Endothelial cell of umbilical vein (primary cell): ENCODE data around the gene ZNF627. TPM values are rescaled to one million over a fixed set of nuclear protein-coding genes. Genes with fewer than 3 reads are reported as not detected.

Source experiments
- BruUV-seq: library from RNA; stranded (reverse); fragments of 400-500 nt; replicated peaks from 2 replicates; lab custom pipeline; 2021; lab: Mats Ljungman, UMichigan
- CTCF ChIA-PET: fragments of 300-600, 350-600 bp; sonication (Branson Sonifier 250); formaldehyde crosslinking; loops from one replicate; lab custom pipeline; 2021; ENCODE audit warnings: antibody characterized with exemption, inconsistent platforms; lab: Charles Lee
- POLR2A ChIA-PET: fragments of 300-600, 350-600 bp; sonication (Branson Sonifier 250); formaldehyde crosslinking; loops from one replicate; lab custom pipeline; 2021; ENCODE audit warnings: antibody characterized with exemption, inconsistent platforms; lab: Charles Lee
- DNase-seq: peaks from one replicate; pipeline ENCODE4 v3.0.0-alpha.2; 2011; ENCODE audit warnings: low read depth, low spot score
- FAIRE-seq: peaks from 2 replicates; lab custom pipeline; 2011; peaks lifted over from hg19 to GRCh38; lab: Jason Lieb, UNC
- H2AFZ ChIP-seq: 2 replicates; pipeline ENCODE4 v1.6.0; 2012; ENCODE audit warnings: low read depth, low read length, control low read depth, inconsistent platforms
- H3K27ac ChIP-seq: 2 replicates; pipeline ENCODE4 v1.5.1; 2011; ENCODE audit warnings: low read depth, mild to moderate bottlenecking, control low read depth, low read length, moderate library complexity; ENCODE audit not compliant: insufficient read depth
- H3K27me3 ChIP-seq, 2 experiments: 2 replicates each; pipeline versions ENCODE4 v1.6.0 to v1.6.1; 2011; ENCODE audit warnings: low read length in 2 of 2, mixed read lengths in 1 of 2; ENCODE audit not compliant: control insufficient read depth in 2 of 2, insufficient read depth in 2 of 2
- H3K36me3 ChIP-seq, 2 experiments: 2 replicates in 1 of 2; 3 replicates in 1 of 2; pipeline ENCODE4 v1.5.1; 2011; ENCODE audit warnings: low read length in 2 of 2, mild to moderate bottlenecking in 1 of 2, moderate library complexity in 1 of 2; ENCODE audit not compliant: control insufficient read depth in 2 of 2, insufficient read depth in 2 of 2; ENCODE audit errors: extremely low read depth in 1 of 2
- H3K4me1 ChIP-seq: 3 replicates; pipeline ENCODE4 v1.5.1; 2011; ENCODE audit warnings: mild to moderate bottlenecking, low read length; ENCODE audit not compliant: control insufficient read depth, insufficient read depth; ENCODE audit errors: extremely low read depth
- H3K4me2 ChIP-seq: 2 replicates; pipeline ENCODE4 v1.6.1; 2011; ENCODE audit warnings: low read length, control low read depth, mixed read lengths; ENCODE audit not compliant: insufficient read depth
- H3K4me3 ChIP-seq, 3 experiments: fragments of 200-600 bp in 1 of 3; sonication (generic), shearing (Covaris generic) in 1 of 3; replicated peaks in 1 of 3; 2 replicates each; pipeline ENCODE4 v1.5.1; 2011 to 2016; ENCODE audit warnings: control low read depth in 3 of 3, low read length in 3 of 3, mild to moderate bottlenecking in 2 of 3, inconsistent platforms in 1 of 3, low read depth in 1 of 3, moderate library complexity in 1 of 3; ENCODE audit not compliant: insufficient read depth in 1 of 3
- H3K79me2 ChIP-seq: 2 replicates; pipeline ENCODE4 v1.6.0; 2012; ENCODE audit warnings: low read length, inconsistent platforms; ENCODE audit not compliant: control insufficient read depth, insufficient read depth
- H3K9ac ChIP-seq: replicated peaks from 2 replicates; pipeline ENCODE3; 2011; ENCODE audit warnings: low read length, control low read depth; ENCODE audit not compliant: insufficient read depth; ENCODE audit errors: extremely low read depth
- H3K9me1 ChIP-seq: replicated peaks from 3 replicates; pipeline ENCODE4 v1.6.0; 2011; ENCODE audit warnings: mild to moderate bottlenecking, low read length; ENCODE audit not compliant: control insufficient read depth, insufficient read depth; ENCODE audit errors: extremely low read depth
- H3K9me3 ChIP-seq: replicated peaks from 2 replicates; pipeline ENCODE4 v1.5.1; 2012; ENCODE audit warnings: low read length, inconsistent platforms; ENCODE audit not compliant: control insufficient read depth, insufficient read depth
- H4K20me1 ChIP-seq: replicated peaks from 2 replicates; pipeline ENCODE3; 2011; ENCODE audit warnings: mild to moderate bottlenecking, low read length; ENCODE audit not compliant: control insufficient read depth, insufficient read depth; ENCODE audit errors: extremely low read depth
- CTCF ChIP-seq, 2 donors: IDR thresholded peaks; 1 replicate in 1 of 2; 2 replicates in 1 of 2; pipeline ENCODE4 v1.5.1; 2011; ENCODE audit warnings: low read length in 2 of 2, mild to moderate bottlenecking in 2 of 2, moderate library complexity in 2 of 2, control low read depth in 1 of 2, inconsistent platforms in 1 of 2, low read depth in 1 of 2; ENCODE audit not compliant: insufficient read depth in 1 of 2; ENCODE audit errors: extremely low read depth in 1 of 2
- EZH2 ChIP-seq: IDR thresholded peaks from 2 replicates; pipeline ENCODE4 v1.6.1; 2012; ENCODE audit warnings: borderline replicate concordance, low read depth, mild to moderate bottlenecking, moderate library complexity, low read length, inconsistent platforms; ENCODE audit not compliant: severe bottlenecking
- FOS ChIP-seq: IDR thresholded peaks from 2 replicates; pipeline ENCODE4 v1.6.1; 2011; ENCODE audit warnings: mild to moderate bottlenecking, low read length, moderate library complexity, borderline replicate concordance; ENCODE audit not compliant: insufficient read depth
- GATA2 ChIP-seq: IDR thresholded peaks from 2 replicates; pipeline ENCODE4 v1.7.0; 2011; ENCODE audit warnings: low read depth, mild to moderate bottlenecking, moderate library complexity, mixed read lengths, low read length; ENCODE audit not compliant: insufficient read length, insufficient read depth
- JUN ChIP-seq: IDR thresholded peaks from 2 replicates; pipeline ENCODE4 v1.6.1; 2011; ENCODE audit warnings: borderline replicate concordance, low read depth; ENCODE audit not compliant: insufficient read length, insufficient read depth
- MAX ChIP-seq: IDR thresholded peaks from 2 replicates; pipeline ENCODE4 v1.6.1; 2011; ENCODE audit not compliant: insufficient read depth, insufficient read length
- MYC ChIP-seq: IDR thresholded peaks from one replicate; pipeline ENCODE4 v1.6.1; 2011; ENCODE audit warnings: mild to moderate bottlenecking, low read depth, low read length
- POLR2A ChIP-seq: IDR thresholded peaks from 2 replicates; pipeline ENCODE4 v1.6.1; 2012; ENCODE audit warnings: low read depth, mild to moderate bottlenecking, control low read depth, low read length
- POLR2AphosphoS5 ChIP-seq: IDR thresholded peaks from 2 replicates; pipeline ENCODE4 v1.6.1; 2012; ENCODE audit warnings: low read depth, mild to moderate bottlenecking, control low read depth, low read length, moderate library complexity; ENCODE audit not compliant: insufficient read depth
- dilution Hi-C: fragments of 300-500 bp; cut with MboI; formaldehyde crosslinking; loops from one replicate; pipeline ENCODE4 v1.15.0; 2019; ENCODE audit warnings: low sequenced_read_pairs; ENCODE audit not compliant: extremely low pct_ligation_motif_present
- intact Hi-C: fragments of 100-400 bp; cut with micrococcal nuclease; formaldehyde crosslinking; loops from one replicate; pipeline ENCODE4 v1.10.0; 2022
- polyA plus RNA-seq, 4 experiments: library from polyadenylated mRNA; depleted of rRNA in 3 of 4; stranded (reverse) in 3 of 4; unstranded in 1 of 4; fragments of >200 nt; gene quantifications; 2 replicates each; pipeline versions ENCODE4 v1.2.1 to v1.2.3, GENCODE V29; 2011 to 2012; ENCODE audit warnings: missing spikeins in 1 of 4
- total RNA-seq: library from RNA; stranded (reverse); gene quantifications from 2 replicates; pipeline ENCODE4 v1.2.3, GENCODE V29; 2021

The ZNF627 gene
- total and polyA plus RNA-seq, 2 donors (not counting 3 experiments of a cell fraction or from before 2014, with no cell fraction given): 5.6 to 9.7 TPM

- intact Hi-C loops: no loop called here
- BruUV-seq: no TSS peak
Measured at GRCh38 chr19:11555246-11555645, 42.0 kb upstream of the ZNF627 start.

More at GRCh38 chr19:11555246-11555645, 42.0 kb upstream of the ZNF627 start:
- TF ChIP-seq GATA2: no peak
- no peak for TF ChIP-seq FOS
- TF ChIP-seq POLR2A: no peak
- TF ChIP-seq EZH2: no peak
- no peak for TF ChIP-seq POLR2AphosphoS5
- no peak for TF ChIP-seq MAX
- no peak for TF ChIP-seq CTCF (IDR thresholded peaks at IDR 0.05; ENCODE audit: extremely low read depth in 1 of 2, insufficient read depth in 1 of 2, low read depth in 1 of 2, low read length in 2 of 2)
- TF ChIP-seq JUN: no peak
- TF ChIP-seq MYC: no peak
- Histone ChIP-seq H3K79me2 (peaks cover 24% of the 10 kb centered on the region), H3K4me1 (peaks cover 9% of the 10 kb centered on the region), H4K20me1 (no peaks in the 10 kb centered on the region), H3K4me3 (no peak overlapping the region), H3K27me3 (no peaks in the 10 kb centered on the region), H3K9ac (no peak overlapping the region), H3K9me3 (no peaks in the 10 kb centered on the region), H3K27ac (no peak overlapping the region), H3K9me1 (no peaks in the 10 kb centered on the region), H3K36me3 (peaks cover 0 to 20% of the 10 kb centered on the region in 2 experiments), H3K4me2 (no peak overlapping the region), H2AFZ (no peak overlapping the region)
- POLR2A ChIA-PET: no interaction called here
- dilution Hi-C loops: no loop called here
- CTCF ChIA-PET: no interaction called here
- FAIRE-seq: no peak
- DNase-seq: no peak
